GM18858 (cell line): Measurements from ENCODE around the gene CNTNAP3B.
"Not testable (repeated sequence)": the region's sequence is repeated elsewhere in the genome, so short reads cannot be mapped to it uniquely, and the experiment has no call there.

Source experiments
- ATAC-seq: cut with Tn5 transposase; IDR thresholded peaks from one replicate; pipeline ENCODE4 v1.9.1; 2021; ENCODE audit not compliant: unreplicated experiment

The CNTNAP3B gene

DNA sequence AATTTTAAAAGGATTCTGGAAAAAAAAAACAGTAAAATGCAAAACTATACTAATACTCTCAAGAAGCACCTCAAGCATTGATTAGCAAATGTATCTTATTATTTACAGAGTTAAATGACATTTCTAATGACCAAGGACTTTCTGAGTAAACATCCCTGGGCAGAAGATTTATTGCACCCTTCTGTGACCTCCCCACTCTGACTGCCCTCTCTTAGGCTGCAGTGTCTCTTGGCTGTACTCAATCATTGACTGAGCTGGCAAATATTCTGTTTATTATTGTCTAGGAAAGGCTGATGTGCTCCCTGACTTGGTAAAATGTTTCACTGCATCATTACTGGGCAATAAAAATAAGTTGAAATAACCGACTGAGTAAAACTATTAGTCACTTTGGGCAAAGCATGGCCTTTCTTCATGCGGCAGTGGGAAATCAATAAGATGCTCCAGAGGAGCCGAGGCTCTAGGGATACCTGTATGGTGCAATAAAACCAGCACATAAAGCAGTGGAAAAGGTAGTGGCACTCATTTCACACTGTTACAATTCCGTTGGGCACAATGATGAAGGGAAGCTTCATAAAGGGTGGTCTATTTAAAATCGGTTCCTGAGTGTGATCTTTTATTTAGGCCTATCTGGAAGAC, 151.1 kb downstream of the CNTNAP3B start:
- ATAC-seq: not testable (repeated sequence)

DNA sequence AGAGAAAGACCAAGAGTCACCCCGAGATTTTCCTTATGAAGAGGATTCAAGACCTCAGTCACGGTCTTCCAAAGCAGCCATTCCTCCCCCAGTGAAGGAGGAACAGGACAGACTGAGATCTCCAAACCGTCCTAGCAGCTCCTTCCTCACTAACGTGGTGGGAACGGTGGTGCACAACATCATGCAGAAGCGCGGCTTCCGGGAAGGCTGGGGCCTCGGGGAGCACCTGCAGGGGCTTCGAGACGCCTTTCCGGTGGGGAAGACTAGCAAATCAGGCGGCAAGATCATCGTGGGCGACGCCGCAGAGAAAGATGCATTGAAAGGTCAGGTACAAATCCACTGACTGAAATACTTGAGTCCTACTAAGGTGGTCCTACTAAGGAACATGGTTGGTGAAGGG, 154.3 kb downstream of the CNTNAP3B start:
- not testable (repeated sequence) for ATAC-seq

DNA sequence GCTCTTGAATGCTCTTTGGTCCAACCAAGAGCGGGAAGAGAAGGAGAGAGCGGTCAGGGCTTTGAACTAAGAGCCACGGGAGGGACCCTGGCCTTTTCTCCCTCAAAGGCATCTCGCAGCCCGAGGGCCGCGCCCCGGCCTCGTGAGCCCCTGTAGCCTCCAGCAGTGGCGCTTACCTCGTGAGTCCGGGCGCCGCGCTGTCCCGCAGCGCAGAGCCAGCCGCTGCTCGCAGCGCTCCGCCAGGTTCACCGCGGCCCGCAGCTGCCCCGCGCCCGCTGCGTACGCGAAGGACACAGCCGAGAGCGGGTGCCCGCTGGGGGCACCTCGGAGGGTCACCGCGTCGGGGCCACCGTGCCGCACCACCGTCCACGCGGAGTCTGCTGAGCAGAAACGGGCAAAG, 176.2 kb downstream of the CNTNAP3B start:
- ATAC-seq: not testable (repeated sequence)

DNA sequence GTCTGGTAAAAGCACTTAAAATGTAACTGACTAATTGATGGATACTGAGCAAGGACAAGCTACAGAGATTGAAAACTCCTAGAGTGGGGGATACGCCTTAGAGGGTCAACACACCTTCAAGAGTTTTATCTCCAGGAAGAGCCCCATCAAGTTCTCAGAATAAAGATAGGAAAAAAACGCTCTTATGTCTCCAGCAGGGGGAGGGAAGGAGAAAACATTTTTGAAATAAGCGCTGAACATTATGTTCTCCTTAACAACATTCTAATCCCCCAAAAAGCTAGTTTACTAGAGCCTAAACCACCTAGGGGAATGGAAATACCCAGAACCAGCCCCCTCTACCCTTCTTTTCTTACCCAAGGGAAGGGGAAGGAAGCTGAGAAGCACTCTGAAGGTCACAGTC, 187.5 kb downstream of the CNTNAP3B start:
- ATAC-seq: not testable (repeated sequence)

DNA sequence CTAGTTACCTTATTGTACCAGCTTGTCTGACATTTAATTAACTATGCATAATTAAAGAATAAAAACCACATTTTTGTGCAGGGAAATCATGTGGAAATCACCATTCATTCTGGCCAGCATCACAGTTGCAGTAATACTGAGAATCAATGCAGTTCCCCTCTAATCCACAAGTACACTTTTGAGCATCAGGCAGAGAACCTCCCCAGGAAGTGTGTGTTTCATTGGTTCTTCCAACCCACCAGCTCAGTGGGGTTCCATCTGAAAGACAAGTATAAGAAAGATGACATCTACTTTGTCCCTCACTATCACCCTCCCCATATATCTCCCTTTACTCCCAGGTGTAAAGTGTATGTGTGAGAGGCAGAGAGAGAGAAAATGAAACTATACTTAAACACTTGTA, 191.1 kb downstream of the CNTNAP3B start:
- not testable (repeated sequence) for ATAC-seq

DNA sequence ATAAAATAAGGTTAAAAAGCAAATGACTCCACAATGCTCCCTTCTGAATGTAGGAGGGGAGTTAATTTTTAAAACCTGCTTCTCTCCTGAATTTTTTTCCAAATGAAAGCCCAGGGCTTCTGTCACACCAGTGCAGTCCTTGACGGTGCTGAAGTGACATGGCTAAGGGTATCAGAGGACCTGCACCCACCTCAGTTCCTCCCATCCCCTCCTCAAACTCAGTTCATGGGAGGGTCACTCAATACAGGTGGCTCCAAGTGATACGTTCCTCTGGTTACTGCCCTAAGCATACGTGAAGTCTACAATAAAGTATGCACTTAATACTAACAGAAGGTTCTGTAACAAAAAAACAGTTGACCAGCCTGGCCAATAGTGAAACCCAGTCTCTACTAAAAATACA, 193.5 kb downstream of the CNTNAP3B start:
- not testable (repeated sequence) for ATAC-seq

DNA sequence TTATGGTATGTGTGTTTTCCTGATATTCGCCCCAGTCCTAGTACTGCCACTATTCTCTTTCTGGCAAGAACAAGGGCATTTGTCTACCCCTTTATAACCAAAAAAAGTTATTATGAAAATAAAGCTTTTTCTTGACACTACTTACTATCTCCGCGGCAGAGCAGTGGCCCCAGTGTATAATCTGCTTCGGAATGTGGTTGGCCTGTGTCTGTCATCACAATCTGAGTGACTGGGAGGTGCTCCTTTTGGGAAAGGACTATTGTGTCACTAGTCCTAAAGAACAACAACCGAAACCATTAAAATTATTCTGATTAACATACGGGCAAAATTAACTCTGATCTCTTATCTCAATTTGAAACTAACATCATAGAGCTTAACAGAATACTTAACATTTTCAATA, 200.1 kb downstream of the CNTNAP3B start:
- ATAC-seq: not testable (repeated sequence)

DNA sequence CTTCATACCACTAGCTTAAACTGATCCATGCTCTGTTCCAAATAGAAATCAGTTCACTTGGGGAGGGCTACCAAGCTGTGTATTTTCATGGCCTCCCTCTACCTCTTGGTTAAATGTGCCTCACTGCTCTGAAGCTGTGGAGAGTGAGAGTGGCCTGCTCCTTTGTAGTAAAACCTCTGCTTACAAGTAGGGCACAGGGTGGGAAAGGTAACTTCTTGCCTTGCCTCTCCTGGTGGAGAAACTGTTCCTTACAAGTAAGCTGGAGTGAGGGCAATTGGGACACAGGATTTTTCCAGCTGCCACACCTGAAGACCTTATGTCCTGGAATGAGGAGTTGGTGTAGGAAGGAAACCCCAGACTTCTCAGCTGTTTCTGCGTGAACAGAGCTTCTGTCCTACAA, 211.9 kb downstream of the CNTNAP3B start:
- ATAC-seq: not testable (repeated sequence)

DNA sequence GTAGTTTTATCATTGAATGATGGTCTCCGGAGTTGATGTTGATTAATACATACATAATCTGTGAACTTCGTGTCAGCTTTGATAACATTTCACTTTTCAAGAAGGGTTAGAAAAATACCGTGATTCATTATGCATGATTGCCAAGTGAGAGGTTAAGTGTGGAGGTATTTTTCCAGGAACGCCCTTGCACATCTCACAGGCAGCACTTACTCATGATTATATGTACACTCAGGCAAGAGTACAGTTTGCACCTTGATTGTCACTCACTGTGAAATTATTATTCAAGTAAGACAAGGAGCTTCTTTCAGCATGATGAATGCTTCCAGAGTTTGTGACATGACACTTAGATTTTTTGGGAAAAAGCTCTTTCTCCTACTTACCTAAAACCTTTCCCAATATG, 223.7 kb downstream of the CNTNAP3B start:
- ATAC-seq: not testable (repeated sequence)

DNA sequence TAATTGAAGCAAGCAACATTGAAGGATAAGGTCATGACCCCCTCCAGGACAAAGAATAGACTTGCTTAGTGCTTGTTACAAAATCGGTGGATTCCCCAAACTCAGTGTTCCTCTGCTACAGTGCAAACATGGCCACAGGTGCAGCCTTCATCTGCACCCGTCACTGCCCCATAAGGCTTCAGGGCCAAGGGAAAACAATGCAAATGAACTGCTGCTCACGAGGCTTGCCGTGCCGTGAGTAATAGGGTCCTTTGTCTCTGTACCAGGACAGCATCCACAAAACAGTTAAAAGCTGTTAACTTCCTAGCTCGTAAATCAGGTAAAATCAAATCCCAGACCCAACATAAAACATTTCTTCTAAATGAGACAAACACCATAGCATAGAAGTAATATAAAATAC, 226.5 kb downstream of the CNTNAP3B start:
- not testable (repeated sequence) for ATAC-seq

DNA sequence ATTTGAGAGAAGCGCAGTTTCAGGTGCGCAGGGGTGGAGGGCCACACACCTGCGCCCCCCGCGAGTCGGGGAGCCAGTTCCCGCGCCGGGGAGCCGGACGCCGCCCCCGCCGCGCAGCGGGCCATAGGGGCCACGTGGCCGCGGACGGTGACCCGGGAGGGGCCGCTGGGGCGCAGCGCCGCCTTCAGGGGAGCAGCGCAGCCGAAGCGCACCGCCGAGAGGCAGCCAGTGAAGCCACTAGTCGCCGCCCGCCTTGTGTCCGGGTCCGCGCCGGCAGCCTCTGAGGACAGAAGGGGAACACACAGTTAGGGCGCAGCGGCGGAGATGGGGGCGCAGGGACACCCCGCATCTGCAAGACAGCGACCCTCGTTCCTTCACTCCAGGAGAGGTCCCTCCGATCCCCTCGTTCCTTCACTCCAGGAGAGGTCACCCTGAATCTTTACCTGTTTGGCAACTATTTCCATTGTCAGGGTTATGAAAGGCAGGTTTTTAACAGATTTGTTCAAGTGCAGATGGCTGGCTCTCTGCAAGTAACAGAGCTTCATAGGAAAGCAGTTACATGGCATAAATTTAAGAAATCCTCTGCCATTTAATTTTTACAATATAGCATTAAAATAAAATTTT, 230.4 kb downstream of the CNTNAP3B start:
- not testable (repeated sequence) for ATAC-seq

DNA sequence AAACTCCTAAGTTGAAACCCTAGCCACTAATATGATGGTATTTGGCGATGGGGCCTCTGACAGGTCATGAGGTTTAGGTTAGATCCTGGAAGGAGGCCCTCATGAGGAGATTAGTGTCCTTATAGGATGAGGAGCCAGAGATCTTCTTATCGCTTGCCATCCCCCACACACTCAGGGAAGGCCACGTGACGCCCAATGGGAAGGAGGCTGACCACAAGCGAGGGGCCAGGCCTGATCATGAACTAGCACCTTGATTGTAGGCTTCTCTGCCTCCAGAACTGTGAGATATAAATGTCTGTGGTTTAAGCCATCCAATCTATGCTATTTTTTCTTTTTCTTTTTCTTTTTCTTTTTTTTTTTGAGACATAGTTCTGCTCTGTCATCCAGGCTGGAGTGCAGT, 254.7 kb downstream of the CNTNAP3B start:
- not testable (repeated sequence) for ATAC-seq

DNA sequence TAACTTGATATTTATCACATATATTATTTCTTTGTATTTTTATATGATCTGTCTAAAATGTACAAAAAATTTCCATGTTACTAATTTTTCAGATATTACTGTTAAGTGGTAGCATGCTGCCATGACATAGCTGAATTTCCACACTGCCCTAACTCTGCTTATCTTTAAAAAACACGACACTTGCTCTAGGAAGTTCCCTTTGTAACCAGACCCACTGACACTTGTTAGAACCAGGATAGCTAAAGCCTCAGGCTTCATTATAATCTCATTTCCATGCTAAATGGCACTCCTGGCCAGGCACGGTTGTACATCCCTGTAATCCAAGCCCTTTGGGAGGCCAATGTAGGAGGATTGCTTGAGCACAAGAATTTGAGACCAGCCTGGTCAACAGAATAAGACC, 273.8 kb downstream of the CNTNAP3B start:
- not testable (repeated sequence) for ATAC-seq

DNA sequence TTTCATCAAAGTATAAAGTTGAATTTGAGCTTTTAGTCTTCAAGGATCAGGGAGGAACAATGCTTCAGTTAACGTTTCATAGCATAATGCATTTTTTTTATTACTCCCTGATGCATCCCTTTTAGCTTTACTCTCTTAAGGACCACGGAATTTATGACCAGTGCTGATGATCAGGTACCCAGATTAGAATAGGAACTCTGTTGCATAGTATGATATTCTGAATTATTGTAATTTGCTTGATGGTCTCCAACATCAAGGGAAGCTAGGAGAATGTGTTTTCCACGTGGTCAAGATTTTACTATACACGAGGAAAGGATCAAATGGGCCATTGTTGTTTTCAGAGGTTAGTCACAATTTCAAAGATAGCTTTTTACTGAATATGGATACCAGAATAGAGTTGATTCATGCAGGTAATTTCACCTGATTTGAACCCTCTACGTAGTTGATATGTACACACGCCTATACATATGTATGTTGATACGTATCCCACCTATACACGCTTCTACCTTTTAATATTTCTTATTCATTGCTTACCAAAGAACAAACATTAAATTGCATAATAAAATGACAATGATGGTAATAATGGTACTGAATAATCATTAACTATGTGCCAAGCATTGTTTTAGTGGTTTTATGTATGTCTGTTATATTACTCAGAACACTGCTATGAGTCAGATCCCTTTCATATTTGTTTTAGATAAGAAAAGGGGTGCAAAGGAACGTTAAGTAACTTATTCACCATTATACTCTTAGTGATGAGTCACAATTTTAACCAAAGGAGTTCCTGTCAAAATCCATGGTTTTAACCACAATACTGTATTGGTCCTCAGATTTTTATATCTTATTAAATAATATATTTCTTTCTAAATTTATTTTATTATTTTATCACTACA, 277.1 kb downstream of the CNTNAP3B start:
- not testable (repeated sequence) for ATAC-seq

DNA sequence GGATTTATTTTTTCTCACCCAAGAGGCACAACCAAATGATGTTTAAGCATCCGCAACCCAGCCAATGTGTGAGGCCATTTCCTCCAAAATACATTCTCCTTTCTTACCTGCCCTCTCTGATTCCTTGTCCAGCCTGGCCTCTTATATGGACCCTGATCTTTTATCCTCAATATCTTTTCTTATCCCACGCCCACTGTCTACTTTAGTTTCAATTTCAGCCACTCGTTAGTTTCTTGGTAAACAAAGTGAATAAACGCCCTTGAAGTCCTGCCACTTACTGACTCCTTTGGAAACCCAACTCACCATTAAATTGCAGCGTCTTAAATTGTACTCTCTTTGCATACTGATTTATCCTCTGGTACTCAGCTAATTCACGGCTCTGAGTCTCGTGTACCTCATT, 281.4 kb downstream of the CNTNAP3B start:
- ATAC-seq: not testable (repeated sequence)
